ENCODE data around the gene RPL35A.
"Not testable (repeated sequence)": the region's sequence is repeated elsewhere in the genome, so short reads cannot be mapped to it uniquely, and the experiment has no call there.

Gene RPL35A

GRCh38 chr3:197949778-197950676, at the start of gene RPL35A:
RPL35A (plus strand) TSS chr3:197950190; CDS start chr3:197950968, 778 bp downstream.
- no peaks in the 10 kb centered on the region for H3K27me3 Mint-ChIP-seq
- peaks cover 51% of the 10 kb centered on the region for H3K4me1 Mint-ChIP-seq (ENCODE audit: low read depth)

GRCh38 chr3:197901626-197902025, 48.4 kb upstream of the RPL35A start:
- Mint-ChIP-seq H3K4me3 (no peak overlapping the region), H3K4me1 (ENCODE audit: low read depth) (peaks cover 19% of the 10 kb centered on the region), H3K27ac (no peak overlapping the region), H3K36me3 (ENCODE audit: low read depth) (no peaks in the 10 kb centered on the region), H3K9me3 (no peaks in the 10 kb centered on the region), H3K27me3 (no peaks in the 10 kb centered on the region)

More at GRCh38 chr3:197949778-197950676, at the start of gene RPL35A:
- H3K36me3 Mint-ChIP-seq (ENCODE audit: low read depth), result peaks cover 52% of the 10 kb centered on the region
- H3K4me3 Mint-ChIP-seq, result peak within 1 kb of the TSS; percentile 98
- no peaks in the 10 kb centered on the region for H3K9me3 Mint-ChIP-seq
- peak within 1 kb of the TSS; percentile 99 for H3K27ac Mint-ChIP-seq

- H3K27ac Mint-ChIP-seq, result peak overlapping the region; percentile 89
- peaks cover 31% of the 10 kb centered on the region for H3K4me1 Mint-ChIP-seq (ENCODE audit: low read depth)
- no peaks in the 10 kb centered on the region for H3K9me3 Mint-ChIP-seq
- H3K36me3 Mint-ChIP-seq (ENCODE audit: low read depth), result no peaks in the 10 kb centered on the region
- H3K27me3 Mint-ChIP-seq, result no peaks in the 10 kb centered on the region
- H3K4me3 Mint-ChIP-seq, result peak overlapping the region; percentile 67
These were observed 43.8 kb upstream of the RPL35A start for GRCh38 chr3:197906023-197906849.

GRCh38 chr3:197906850-197907187, 43.2 kb upstream of the RPL35A start:
- Mint-ChIP-seq H3K27ac (peak overlapping the region; percentile 89), H3K4me1 (ENCODE audit: low read depth) (peaks cover 31% of the 10 kb centered on the region), H3K4me3 (no peak overlapping the region), H3K27me3 (no peaks in the 10 kb centered on the region), H3K36me3 (ENCODE audit: low read depth) (no peaks in the 10 kb centered on the region), H3K9me3 (no peaks in the 10 kb centered on the region)

GRCh38 chr3:197907196-197907595, 42.8 kb upstream of the RPL35A start:
- Mint-ChIP-seq H3K27me3 (no peaks in the 10 kb centered on the region), H3K4me3 (peak overlapping the region; percentile 11), H3K27ac (peak overlapping the region; percentile 89), H3K9me3 (no peaks in the 10 kb centered on the region), H3K4me1 (ENCODE audit: low read depth) (peaks cover 31% of the 10 kb centered on the region), H3K36me3 (ENCODE audit: low read depth) (no peaks in the 10 kb centered on the region)

DNA sequence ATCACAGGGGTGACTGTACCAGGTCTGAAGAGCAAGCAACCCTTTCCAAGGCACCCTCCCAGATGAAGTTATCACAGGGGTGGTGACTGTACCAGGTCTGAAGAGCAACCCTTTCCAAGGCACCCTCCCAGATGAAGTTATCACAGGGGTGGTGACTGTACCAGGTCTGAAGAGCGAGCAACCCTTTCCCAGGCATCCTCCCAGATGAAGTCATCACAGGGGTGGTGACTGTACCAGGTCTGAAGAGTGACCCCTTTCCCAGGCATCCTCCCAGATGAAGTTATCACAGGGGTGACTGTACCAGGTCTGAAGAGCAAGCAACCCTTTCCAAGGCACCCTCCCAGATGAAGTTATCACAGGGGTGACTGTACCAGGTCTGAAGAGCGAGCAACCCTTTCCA, 41.4 kb upstream of the RPL35A start:
- not testable (repeated sequence) for H3K36me3 Mint-ChIP-seq (ENCODE audit: low read depth); H3K27me3 Mint-ChIP-seq; H3K9me3 Mint-ChIP-seq; H3K27ac Mint-ChIP-seq; H3K4me3 Mint-ChIP-seq
- H3K4me1 Mint-ChIP-seq (ENCODE audit: low read depth), result peaks cover 31% of the 10 kb centered on the region

- H3K27me3 Mint-ChIP-seq, result no peaks in the 10 kb centered on the region
- no peak overlapping the region for H3K27ac Mint-ChIP-seq
- no peaks in the 10 kb centered on the region for H3K9me3 Mint-ChIP-seq
- no peaks in the 10 kb centered on the region for H3K36me3 Mint-ChIP-seq (ENCODE audit: low read depth)
- no peak overlapping the region for H3K4me3 Mint-ChIP-seq
- peaks cover 31% of the 10 kb centered on the region for H3K4me1 Mint-ChIP-seq (ENCODE audit: low read depth)
These were observed 40.9 kb upstream of the RPL35A start for GRCh38 chr3:197908957-197909701.

DNA sequence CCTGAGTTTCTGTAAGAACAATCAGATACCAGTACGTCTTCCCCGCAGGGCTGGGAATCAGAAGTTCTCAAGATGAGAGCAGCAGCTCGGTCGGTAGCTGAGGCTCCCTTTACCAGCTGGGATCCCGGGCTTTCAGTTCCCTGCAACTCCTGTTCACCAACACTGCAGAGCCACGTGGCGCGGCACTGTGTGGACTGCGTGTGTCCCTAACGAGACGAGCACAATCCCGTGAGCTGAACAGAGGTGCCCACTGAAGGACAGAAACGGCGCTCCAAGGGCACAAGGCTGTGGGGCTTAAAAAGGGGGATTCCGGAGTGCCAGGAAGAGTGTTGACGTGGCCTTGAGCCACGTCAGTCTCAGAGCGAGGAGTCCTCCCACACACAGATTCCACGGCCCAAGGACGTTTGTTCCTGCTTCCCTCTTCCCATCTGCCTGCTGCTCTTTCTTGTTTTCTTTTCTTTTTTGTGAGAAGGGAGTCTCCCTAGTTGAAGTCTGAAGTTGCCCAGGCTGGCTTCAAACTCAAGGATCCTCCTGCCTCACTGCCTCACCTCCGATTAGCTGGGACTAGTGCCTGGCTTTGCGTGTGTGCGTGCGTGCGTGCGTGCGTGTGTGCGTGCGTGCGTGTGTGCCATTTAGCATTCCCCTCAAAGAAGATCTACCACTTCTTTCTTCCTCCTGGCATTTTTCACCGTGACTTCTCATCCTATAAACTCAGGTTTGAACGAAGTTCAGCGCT, 37.1 kb upstream of the RPL35A start:
- Mint-ChIP-seq H3K27me3 (no peaks in the 10 kb centered on the region), H3K4me3 (peak overlapping the region; percentile 59), H3K4me1 (ENCODE audit: low read depth) (no peaks in the 10 kb centered on the region), H3K9me3 (no peaks in the 10 kb centered on the region), H3K36me3 (ENCODE audit: low read depth) (no peaks in the 10 kb centered on the region), H3K27ac (no peak overlapping the region)

- H3K27me3 Mint-ChIP-seq, result no peaks in the 10 kb centered on the region
- H3K4me1 Mint-ChIP-seq (ENCODE audit: low read depth), result no peaks in the 10 kb centered on the region
- H3K36me3 Mint-ChIP-seq (ENCODE audit: low read depth), result no peaks in the 10 kb centered on the region
- peak overlapping the region; percentile 38 for H3K27ac Mint-ChIP-seq
- no peak overlapping the region for H3K4me3 Mint-ChIP-seq
- H3K9me3 Mint-ChIP-seq, result no peaks in the 10 kb centered on the region
These were observed 36.2 kb upstream of the RPL35A start for GRCh38 chr3:197913641-197914380.

DNA sequence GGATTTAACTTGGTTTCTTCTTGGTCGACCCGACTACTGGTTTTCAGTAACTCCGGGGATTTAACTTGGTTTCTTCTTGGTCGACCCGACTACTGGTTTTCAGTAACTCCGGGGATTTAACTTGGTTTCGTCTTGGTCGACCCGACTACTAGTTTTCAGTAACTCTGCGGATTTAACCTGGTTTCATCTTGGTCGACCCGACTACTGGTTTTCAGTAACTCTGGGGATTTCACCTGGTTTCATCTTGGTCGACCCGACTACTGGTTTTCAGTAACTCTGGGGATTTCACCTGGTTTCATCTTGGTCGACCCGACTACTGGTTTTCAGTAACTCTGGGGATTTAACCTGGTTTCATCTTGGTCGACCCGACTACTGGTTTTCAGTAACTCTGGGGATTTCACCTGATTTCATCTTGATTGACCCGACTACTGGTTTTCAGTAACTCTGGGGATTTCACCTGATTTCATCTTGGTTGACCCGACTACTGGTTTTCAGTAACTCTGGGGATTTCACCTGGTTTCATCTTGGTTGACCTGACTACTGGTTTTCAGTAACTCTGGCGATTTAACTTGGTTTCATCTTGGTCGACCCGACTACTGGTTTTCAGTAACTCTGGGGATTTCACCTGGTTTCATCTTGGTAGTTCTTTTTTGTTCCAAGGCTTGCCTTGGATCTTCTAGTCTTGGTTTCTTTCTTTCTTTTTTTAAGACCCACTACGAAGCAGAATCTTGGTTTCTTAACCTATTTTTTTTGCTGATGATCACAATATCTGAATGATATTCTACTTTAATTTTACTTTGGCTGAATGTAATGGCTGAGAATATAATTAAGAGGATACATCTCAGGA, 28.3 kb upstream of the RPL35A start:
- not testable (repeated sequence) for H3K27me3 Mint-ChIP-seq, H3K9me3 Mint-ChIP-seq, H3K27ac Mint-ChIP-seq

DNA sequence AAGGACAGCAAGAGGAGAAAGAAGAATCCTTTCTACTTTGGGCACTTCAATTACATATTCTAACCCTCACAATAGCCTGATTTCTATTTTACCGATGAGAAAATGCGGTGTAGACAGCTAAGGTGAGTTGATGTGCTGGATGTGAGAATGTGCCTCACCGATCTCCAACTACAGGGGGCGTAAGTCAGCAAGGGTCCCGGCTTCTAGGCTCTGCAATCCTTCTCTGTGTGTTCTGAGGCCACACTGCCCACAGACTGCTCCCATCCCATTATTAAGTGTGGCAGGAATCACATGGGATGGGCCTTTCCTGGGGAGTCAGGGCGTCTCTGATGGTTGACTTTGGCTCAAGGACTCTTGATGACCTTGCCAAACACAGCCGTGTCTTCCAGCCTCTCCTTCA, 23.6 kb upstream of the RPL35A start:
- peaks cover 26% of the 10 kb centered on the region for H3K36me3 Mint-ChIP-seq (ENCODE audit: low read depth)
- no peaks in the 10 kb centered on the region for H3K27me3 Mint-ChIP-seq
- H3K4me3 Mint-ChIP-seq, result no peak overlapping the region
- peaks cover 5% of the 10 kb centered on the region for H3K4me1 Mint-ChIP-seq (ENCODE audit: low read depth)
- H3K27ac Mint-ChIP-seq, result no peak overlapping the region
- no peaks in the 10 kb centered on the region for H3K9me3 Mint-ChIP-seq

More for the DNA sequence above, 28.3 kb upstream of the RPL35A start:
- H3K4me3 Mint-ChIP-seq; H3K4me1 Mint-ChIP-seq (ENCODE audit: low read depth): not testable (repeated sequence)
- H3K36me3 Mint-ChIP-seq (ENCODE audit: low read depth), result peaks cover 12% of the 10 kb centered on the region

DNA sequence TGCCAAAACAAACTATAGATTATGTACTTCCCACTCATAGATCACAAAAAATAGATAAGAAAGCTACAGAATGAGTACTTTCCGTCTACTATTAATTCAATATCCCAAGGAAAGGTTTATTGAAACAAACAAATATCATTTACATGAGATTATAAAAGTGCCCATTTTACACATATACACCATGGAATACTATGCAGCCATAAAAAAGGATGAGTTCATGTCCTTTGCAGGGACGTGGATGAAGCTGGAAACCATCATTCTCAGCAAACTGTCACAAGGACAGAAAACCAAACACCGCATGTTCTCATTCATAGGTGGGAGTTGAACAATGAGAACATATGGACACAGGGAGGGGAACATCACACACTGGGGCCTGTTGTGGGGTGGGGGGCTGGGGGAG, 22.4 kb upstream of the RPL35A start:
- not testable (repeated sequence) for H3K4me3 Mint-ChIP-seq; H3K4me1 Mint-ChIP-seq (ENCODE audit: low read depth)
- H3K36me3 Mint-ChIP-seq (ENCODE audit: low read depth), result peaks cover 21% of the 10 kb centered on the region

DNA sequence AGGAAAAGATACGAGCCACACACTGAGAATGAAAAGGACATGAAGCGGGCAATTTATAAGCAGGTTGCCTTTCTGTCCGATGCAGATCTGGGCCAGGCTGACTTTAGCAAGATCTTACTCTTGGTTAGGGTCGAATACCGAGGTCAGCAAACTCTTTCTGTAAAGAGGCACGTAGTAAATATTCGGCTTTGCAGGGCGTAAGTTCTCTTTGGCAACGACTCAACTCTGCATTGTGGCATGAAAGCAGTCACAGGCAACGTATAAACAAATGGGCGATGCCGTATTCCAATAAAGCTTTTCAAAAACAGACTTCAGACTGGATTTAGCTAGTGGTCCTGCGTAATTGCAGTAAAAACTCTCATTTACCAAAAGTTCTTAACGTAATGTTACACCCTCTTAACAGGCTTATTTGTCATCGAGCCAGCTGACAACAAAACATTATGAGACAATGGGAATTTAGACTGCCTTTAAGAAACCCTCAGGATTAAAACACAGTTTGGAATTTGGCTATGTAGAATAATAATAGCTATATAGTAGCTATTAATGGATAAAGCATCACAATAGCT, 13.1 kb upstream of the RPL35A start:
- H3K9me3 Mint-ChIP-seq, result no peaks in the 10 kb centered on the region
- H3K4me3 Mint-ChIP-seq, result no peak overlapping the region
- no peaks in the 10 kb centered on the region for H3K27me3 Mint-ChIP-seq
- H3K4me1 Mint-ChIP-seq (ENCODE audit: low read depth), result peaks cover 4% of the 10 kb centered on the region
- peaks cover 5% of the 10 kb centered on the region for H3K36me3 Mint-ChIP-seq (ENCODE audit: low read depth)
- no peak overlapping the region for H3K27ac Mint-ChIP-seq

More for the DNA sequence above, 22.4 kb upstream of the RPL35A start:
- H3K9me3 Mint-ChIP-seq, H3K27me3 Mint-ChIP-seq, H3K27ac Mint-ChIP-seq: not testable (repeated sequence)
